Activated CD4-positive, alpha-beta memory T cell treated with anti-CD3 and anti-CD28 coated beads for 36 hours (primary cell): ENCODE measurements around the gene ATP6V0E2. TPM values are rescaled to one million over a fixed set of nuclear protein-coding genes. Genes with fewer than 3 reads are reported as not detected.

Experiments
- CTCF ChIA-PET: fragments of 350-600 bp; sonication (Branson Sonifier 250); formaldehyde crosslinking; loops from one replicate; lab custom pipeline; 2021; ENCODE audit warnings: antibody characterized with exemption, inconsistent platforms; lab: Charles Lee
- POLR2A ChIA-PET: fragments of 350-600 bp; sonication (Branson Sonifier 250); formaldehyde crosslinking; loops from one replicate; lab custom pipeline; 2021; ENCODE audit warnings: antibody characterized with exemption; lab: Charles Lee
- DNase-seq: peaks from one replicate; pipeline ENCODE4 v3.0.0-alpha.2; 2020
- H3K27ac Mint-ChIP-seq: one replicate; pipeline ENCODE4 v1.8.0; 2021; ENCODE audit warnings: mixed read lengths
- H3K27me3 Mint-ChIP-seq: one replicate; pipeline ENCODE4 v1.8.0; 2021; ENCODE audit warnings: mixed read lengths
- H3K36me3 Mint-ChIP-seq: one replicate; pipeline ENCODE4 v1.8.0; 2021; ENCODE audit warnings: mixed read lengths
- H3K4me1 Mint-ChIP-seq: one replicate; pipeline ENCODE4 v1.8.0; 2021; ENCODE audit warnings: low read depth, mixed read lengths
- H3K4me3 Mint-ChIP-seq: one replicate; pipeline ENCODE4 v1.8.0; 2021; ENCODE audit warnings: mild to moderate bottlenecking, mixed read lengths
- H3K9me3 Mint-ChIP-seq: one replicate; pipeline ENCODE4 v1.8.0; 2021; ENCODE audit warnings: mixed read lengths
- intact Hi-C: fragments of 100-400 bp; cut with micrococcal nuclease; formaldehyde crosslinking; loops from one replicate; pipeline ENCODE4 v1.15.1; 2023
- total RNA-seq, 2 experiments: library from RNA; stranded (reverse); gene quantifications; one replicate each; pipeline ENCODE4 v1.2.3, GENCODE V29; 2021

The ATP6V0E2 gene
- total RNA-seq, 2 experiments from 2014 or later = 33.5 to 34.1 TPM

DNA sequence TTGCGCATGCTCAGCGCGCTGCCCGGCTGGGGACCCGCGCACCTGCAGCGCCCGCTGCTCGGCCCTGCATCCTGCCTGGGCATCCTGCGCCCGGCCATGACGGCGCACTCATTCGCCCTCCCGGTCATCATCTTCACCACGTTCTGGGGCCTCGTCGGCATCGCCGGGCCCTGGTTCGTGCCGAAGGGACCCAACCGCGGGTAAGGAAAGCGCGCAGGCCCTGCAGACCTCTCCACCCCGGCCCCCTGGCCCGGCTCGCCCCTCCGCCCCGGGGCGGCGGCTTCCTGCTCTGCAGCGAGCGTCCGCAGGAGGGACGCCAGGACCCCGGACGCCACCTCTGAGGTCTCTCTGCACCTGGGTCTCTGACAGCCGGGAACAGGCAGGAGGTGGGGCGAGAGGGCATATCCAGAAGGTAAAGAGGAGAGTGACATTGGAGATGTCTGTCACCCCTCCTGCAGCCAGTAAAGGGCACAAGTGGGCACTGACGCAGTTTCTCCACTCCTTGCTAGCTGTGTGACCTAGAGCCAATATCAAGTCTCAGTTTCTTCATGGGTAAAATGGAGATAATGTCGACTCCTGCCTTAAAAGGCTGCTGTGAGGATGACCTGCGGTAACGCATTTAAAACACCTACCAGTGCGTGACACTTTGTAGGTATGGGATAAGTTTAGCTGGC lies 338 bp downstream of the ATP6V0E2 start:
- Mint-ChIP-seq H3K4me1 (peaks cover 64% of the 10 kb centered on the region), H3K4me3 (peak overlapping the region; percentile 86), H3K27ac (peak overlapping the region; percentile 79), H3K36me3 (peaks cover 13% of the 10 kb centered on the region), H3K27me3 (no peaks in the 10 kb centered on the region), H3K9me3 (no peaks in the 10 kb centered on the region)
- ChIA-PET POLR2A (no interaction called here), CTCF (interaction anchor here (0.7 to 1.0 kb wide), 2 partner anchors 9 to 1024 kb away, joined by 3 to 5 read pairs; no protein-coding TSS in a partner anchor)
- intact Hi-C loops = loop anchor here (1.0 to 10.0 kb wide), 6 partner anchors 36 to 729 kb away; partner anchors contain the start of genes ACTR3C, LRRC61, ZNF398 and ZNF862
- no peak for DNase-seq

- Mint-ChIP-seq H3K27ac (no peak overlapping the region), H3K4me3 (peak overlapping the region; percentile 86), H3K4me1 (peaks cover 59% of the 10 kb centered on the region), H3K9me3 (no peaks in the 10 kb centered on the region), H3K27me3 (no peaks in the 10 kb centered on the region), H3K36me3 (peaks cover 15% of the 10 kb centered on the region)
- DNase-seq = no peak
- POLR2A ChIA-PET = no interaction called here
- intact Hi-C loops = loop anchor here (1.0 to 10.0 kb wide), 5 partner anchors 160 to 730 kb away; partner anchors contain the start of genes ACTR3C, LRRC61 and ZNF398
- CTCF ChIA-PET = interaction anchor here (0.7 to 1.0 kb wide), 2 partner anchors 9 to 1023 kb away, joined by 3 to 5 read pairs; no protein-coding TSS in a partner anchor
Measured at GRCh38 chr7:149874644-149875028, 867 bp downstream of the ATP6V0E2 start.

GRCh38 chr7:149875396-149875795 lies 1.6 kb downstream of the ATP6V0E2 start:
- H3K27me3 Mint-ChIP-seq = no peaks in the 10 kb centered on the region
- peak overlapping the region; percentile 6 for H3K4me3 Mint-ChIP-seq
- POLR2A ChIA-PET = no interaction called here
- peaks cover 13% of the 10 kb centered on the region for H3K36me3 Mint-ChIP-seq
- H3K4me1 Mint-ChIP-seq = peaks cover 52% of the 10 kb centered on the region
- no peak overlapping the region for H3K27ac Mint-ChIP-seq
- intact Hi-C loops = loop anchor here (10.0 kb wide), 1 partner anchor 731 kb away; the partner anchor contains the start of gene ZNF398
- CTCF ChIA-PET = interaction anchor here (1.0 kb wide), 1 partner anchor 8 kb away, joined by 5 read pairs; no protein-coding TSS in a partner anchor
- no peaks in the 10 kb centered on the region for H3K9me3 Mint-ChIP-seq
- no peak for DNase-seq

GRCh38 chr7:149877890-149878522 lies 4.2 kb downstream of the ATP6V0E2 start:
- H3K4me1 Mint-ChIP-seq = peaks cover 28% of the 10 kb centered on the region
- no peak overlapping the region for H3K4me3 Mint-ChIP-seq
- no peak for DNase-seq
- no peaks in the 10 kb centered on the region for H3K9me3 Mint-ChIP-seq
- H3K36me3 Mint-ChIP-seq = peaks cover 11% of the 10 kb centered on the region
- ChIA-PET CTCF (no interaction called here), POLR2A (no interaction called here)
- intact Hi-C loops = loop anchor here (10.0 kb wide), 1 partner anchor 733 kb away; the partner anchor contains the start of gene ZNF398
- H3K27me3 Mint-ChIP-seq = no peaks in the 10 kb centered on the region
- H3K27ac Mint-ChIP-seq = no peak overlapping the region

- no peak for DNase-seq
- intact Hi-C loops = loop anchor here (10.0 kb wide), 1 partner anchor 734 kb away; the partner anchor contains the start of gene ZNF398
- Mint-ChIP-seq H3K27me3 (no peaks in the 10 kb centered on the region), H3K9me3 (no peaks in the 10 kb centered on the region), H3K4me1 (peaks cover 28% of the 10 kb centered on the region), H3K36me3 (peaks cover 11% of the 10 kb centered on the region), H3K27ac (no peak overlapping the region), H3K4me3 (no peak overlapping the region)
- ChIA-PET POLR2A (no interaction called here), CTCF (no interaction called here)
Measured at GRCh38 chr7:149878523-149878921, 4.8 kb downstream of the ATP6V0E2 start.

DNA sequence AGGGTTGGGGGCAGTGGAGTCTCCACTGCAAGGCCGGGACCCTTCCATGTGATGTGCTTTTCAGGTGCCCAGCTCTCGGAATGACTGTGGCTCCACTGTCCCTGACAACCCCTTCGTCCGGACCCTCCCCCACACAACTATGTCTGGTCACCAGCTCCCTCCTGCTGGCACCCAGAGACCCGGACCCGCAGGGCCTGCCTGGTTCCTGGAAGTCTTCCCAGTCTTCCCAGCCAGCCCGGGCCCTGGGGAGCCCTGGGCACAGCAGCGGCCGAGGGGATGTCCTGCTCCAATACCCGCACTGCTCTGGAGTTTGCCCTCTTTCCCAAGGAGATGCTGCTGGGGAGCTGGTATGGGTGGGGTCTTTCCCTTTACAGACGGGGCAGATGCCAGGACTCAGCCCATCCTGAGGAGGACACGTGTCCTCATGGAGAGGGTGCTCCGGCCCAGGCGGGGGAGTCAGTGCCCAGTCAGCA lies 5.5 kb downstream of the ATP6V0E2 start:
- Mint-ChIP-seq H3K36me3 (peaks cover 11% of the 10 kb centered on the region), H3K4me1 (peaks cover 28% of the 10 kb centered on the region), H3K27me3 (no peaks in the 10 kb centered on the region), H3K4me3 (no peak overlapping the region), H3K9me3 (no peaks in the 10 kb centered on the region), H3K27ac (no peak overlapping the region)
- ChIA-PET POLR2A (no interaction called here), CTCF (no interaction called here)
- intact Hi-C loops = loop anchor here (10.0 kb wide), 1 partner anchor 735 kb away; the partner anchor contains the start of gene ZNF398
- no peak for DNase-seq

- no peak overlapping the region for H3K27ac Mint-ChIP-seq
Measured at GRCh38 chr7:149879766-149880637, 6.2 kb downstream of the ATP6V0E2 start.

DNA sequence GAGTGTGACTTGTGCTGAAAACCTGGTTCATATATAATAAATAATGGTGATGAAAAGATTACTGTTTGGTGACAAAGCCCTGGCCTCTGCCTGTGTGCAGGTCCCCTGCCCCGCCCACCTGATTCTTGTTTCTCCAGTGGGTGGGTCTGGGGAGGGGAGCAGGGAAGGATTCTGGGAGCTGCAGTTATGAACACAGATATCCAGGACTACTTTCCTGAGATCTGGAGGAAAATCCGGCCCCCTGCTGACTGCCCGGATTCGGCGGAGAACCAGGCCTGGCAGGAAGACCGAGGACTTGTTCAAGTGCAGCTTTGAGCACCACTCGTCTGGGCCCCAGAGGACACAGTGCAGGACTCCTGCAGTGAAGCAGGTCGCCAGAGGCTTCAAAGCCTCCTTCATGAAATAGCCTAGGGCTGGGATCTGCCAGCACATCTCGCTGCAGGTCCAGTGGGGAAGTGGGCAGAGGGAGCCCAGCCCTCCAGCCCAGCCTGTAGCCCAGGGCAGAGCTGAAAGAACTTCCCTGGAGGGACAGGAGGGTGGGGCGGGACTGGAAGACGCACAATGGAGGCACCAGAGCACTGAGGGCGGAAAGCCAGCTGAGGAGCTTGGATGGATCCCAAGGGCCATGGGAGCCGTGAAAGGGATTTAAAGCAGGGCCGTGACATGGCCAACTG lies 7.0 kb downstream of the ATP6V0E2 start:
- Mint-ChIP-seq H3K27me3 (no peaks in the 10 kb centered on the region), H3K4me3 (no peak overlapping the region), H3K4me1 (peaks cover 14% of the 10 kb centered on the region), H3K9me3 (no peaks in the 10 kb centered on the region), H3K27ac (no peak overlapping the region), H3K36me3 (peaks cover 11% of the 10 kb centered on the region)
- ChIA-PET POLR2A (no interaction called here), CTCF (interaction anchor here (1.1 kb wide), 1 partner anchor 218 kb away, joined by 3 read pairs; no protein-coding TSS in a partner anchor)
- intact Hi-C loops = loop anchor here (10.0 kb wide), 1 partner anchor 394 kb away; no protein-coding TSS in a partner anchor
- DNase-seq = no peak

More at GRCh38 chr7:149879766-149880637, 6.2 kb downstream of the ATP6V0E2 start:
- peaks cover 11% of the 10 kb centered on the region for H3K36me3 Mint-ChIP-seq
- no peaks in the 10 kb centered on the region for H3K9me3 Mint-ChIP-seq
- no peak for DNase-seq
- H3K4me1 Mint-ChIP-seq = peaks cover 22% of the 10 kb centered on the region
- no peak overlapping the region for H3K4me3 Mint-ChIP-seq
- ChIA-PET CTCF (no interaction called here), POLR2A (no interaction called here)
- no peaks in the 10 kb centered on the region for H3K27me3 Mint-ChIP-seq
- intact Hi-C loops = loop anchor here (10.0 kb wide), 2 partner anchors 395 to 735 kb away; partner anchors contain the start of gene ZNF398

DNA sequence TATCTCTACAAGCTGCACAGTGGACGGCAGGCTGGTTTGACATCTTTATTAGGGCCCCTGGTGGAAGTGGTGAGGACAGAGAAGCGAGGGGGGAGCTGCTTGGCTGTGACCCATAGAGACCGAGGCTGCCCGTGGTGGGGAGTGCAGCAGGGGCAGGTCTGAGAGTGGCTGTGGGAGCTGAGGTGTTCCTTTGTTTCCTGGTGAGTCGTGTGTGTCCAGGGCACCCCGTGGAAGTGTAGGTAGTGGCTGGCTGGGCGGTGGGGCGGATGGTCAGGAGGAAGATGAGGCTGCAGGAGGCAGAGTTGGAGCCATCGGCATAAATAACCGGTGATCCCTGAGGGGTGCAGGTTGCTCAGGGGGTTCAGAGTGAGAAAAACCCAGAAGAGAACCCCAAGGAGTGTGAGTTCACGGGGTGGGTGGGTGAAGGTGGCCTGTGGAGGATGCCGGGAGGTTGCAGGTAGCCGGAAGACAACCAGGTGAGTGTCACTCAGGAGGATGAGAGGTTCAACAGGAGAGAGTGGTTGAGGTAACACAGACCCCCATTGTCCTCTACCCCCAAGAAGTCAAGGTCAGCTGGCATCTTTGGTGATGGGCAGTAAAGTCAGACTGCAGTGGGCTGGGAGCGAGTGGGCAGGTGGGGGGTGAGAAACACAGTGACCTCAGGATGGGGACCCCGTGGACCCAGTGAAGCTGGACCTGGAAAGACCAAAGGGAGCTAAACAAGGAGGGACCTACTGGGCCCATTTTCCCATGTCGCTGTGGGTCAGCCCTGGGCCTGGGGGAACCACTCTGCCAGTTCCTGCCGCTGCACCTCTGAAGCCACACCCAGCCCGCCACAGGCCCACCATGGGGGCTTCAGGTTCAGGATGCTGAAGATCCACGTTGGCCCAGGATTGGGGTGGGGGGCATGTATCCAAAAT lies 7.8 kb downstream of the ATP6V0E2 start:
- Mint-ChIP-seq H3K9me3 (no peaks in the 10 kb centered on the region), H3K4me3 (no peak overlapping the region), H3K27me3 (no peaks in the 10 kb centered on the region), H3K27ac (no peak overlapping the region), H3K4me1 (peaks cover 11% of the 10 kb centered on the region), H3K36me3 (peaks cover 9% of the 10 kb centered on the region)
- POLR2A ChIA-PET = interaction anchor here (0.8 kb wide), 1 partner anchor 27 kb away, joined by 3 read pairs; no protein-coding TSS in a partner anchor
- CTCF ChIA-PET = interaction anchor here (1.0 to 2.7 kb wide), 3 partner anchors 43 to 393 kb away, joined by 3 to 7 read pairs (median 3); partner anchors contain the start of gene ZNF862
- DNase-seq = no peak
- intact Hi-C loops = loop anchor here (10.0 kb wide), 1 partner anchor 393 kb away; no protein-coding TSS in a partner anchor
